BJ (cell line): Measurements from ENCODE around the gene DDRGK1. TPM values are rescaled to one million over a fixed set of nuclear protein-coding genes. Genes with fewer than 3 reads are reported as not detected.
A peak's percentile ranks its signal among the peaks of the same experiment; 100 is the strongest.

Source experiments
- CTCF ChIA-PET: fragments of 350-600 bp; formaldehyde crosslinking; extraction: SDS; loops from one replicate; lab custom pipeline; 2021; ENCODE audit warnings: antibody characterized with exemption, inconsistent platforms; lab: Yijun Ruan, JAX
- POLR2A ChIA-PET: fragments of 300-600 bp; sonication (Branson Sonifier 250); formaldehyde crosslinking; extraction: SDS; loops from one replicate; lab custom pipeline; 2021; ENCODE audit warnings: antibody characterized with exemption; lab: Charles Lee
- DNase-seq: peaks from one replicate; pipeline ENCODE4 v3.0.0-alpha.2; 2011; ENCODE audit warnings: low read depth
- H3K27me3 ChIP-seq: 2 replicates; pipeline ENCODE4 v1.6.0; 2011; ENCODE audit warnings: low read length; ENCODE audit not compliant: control insufficient read depth, insufficient read depth
- H3K36me3 ChIP-seq: 2 replicates; pipeline ENCODE4 v1.5.1; 2011; ENCODE audit warnings: low read length; ENCODE audit not compliant: control insufficient read depth, insufficient read depth
- H3K4me3 ChIP-seq: 2 replicates; pipeline ENCODE4 v1.5.1; 2011; ENCODE audit warnings: low read depth, mild to moderate bottlenecking, control low read depth, low read length
- CTCF ChIP-seq: IDR thresholded peaks from 2 replicates; pipeline ENCODE4 v1.5.1; 2011; ENCODE audit warnings: low read depth, mild to moderate bottlenecking, control low read depth, inconsistent platforms, low read length, moderate library complexity; ENCODE audit not compliant: insufficient read depth
- polyA plus RNA-seq: library from polyadenylated mRNA; depleted of rRNA; stranded (reverse); fragments of >200 nt; gene quantifications from 2 replicates; pipeline ENCODE4 v1.2.3, GENCODE V29; 2011

The DDRGK1 gene
- polyA plus RNA-seq, 1 experiment = 34.9 TPM

GRCh38 chr20:3248167-3248992, 43.9 kb upstream of the DDRGK1 start:
- peaks cover 11% of the 10 kb centered on the region for H3K36me3 ChIP-seq
- H3K4me3 ChIP-seq = peak overlapping the region; percentile 7
- no peak for DNase-seq
- TF ChIP-seq CTCF = 0 out of 2 replicates have a peak, but pooled peaks have one; percentile 6
- H3K27me3 ChIP-seq = no peaks in the 10 kb centered on the region; the same call in 1 of the 2 replicates
- CTCF ChIA-PET = interaction anchor here (1.0 to 2.4 kb wide), 3 partner anchors 9 to 55 kb away, joined by 3 to 10 read pairs (median 4); partner anchors contain the start of gene SLC4A11
- POLR2A ChIA-PET = no interaction called here

GRCh38 chr20:3247638-3248037, 43.2 kb upstream of the DDRGK1 start:
- DNase-seq = no peak
- peaks cover 8% of the 10 kb centered on the region for H3K36me3 ChIP-seq
- POLR2A ChIA-PET = interaction anchor here (0.6 kb wide), 2 partner anchors 61 to 430 kb away, joined by 3 to 6 read pairs; no protein-coding TSS in a partner anchor
- no peak for TF ChIP-seq CTCF
- no peak overlapping the region for H3K4me3 ChIP-seq
- no peaks in the 10 kb centered on the region; the same call in 1 of the 2 replicates for H3K27me3 ChIP-seq
- CTCF ChIA-PET = interaction anchor here (1.6 to 2.4 kb wide), 2 partner anchors 8 to 29 kb away, joined by 3 to 10 read pairs; partner anchors contain the start of gene SLC4A11

GRCh38 chr20:3246682-3247081, 42.2 kb upstream of the DDRGK1 start:
- Histone ChIP-seq H3K4me3 (no peak overlapping the region), H3K27me3 (no peaks in the 10 kb centered on the region; the same call in 1 of the 2 replicates), H3K36me3 (peaks cover 2% of the 10 kb centered on the region)
- TF ChIP-seq CTCF = no peak
- no peak for DNase-seq
- ChIA-PET CTCF (no interaction called here), POLR2A (interaction anchor here (0.6 kb wide), 1 partner anchor 8 kb away, joined by 6 read pairs; the partner anchor contains the start of gene SLC4A11)

- ChIA-PET CTCF (interaction anchor here (0.6 kb wide), 1 partner anchor 279 kb away, joined by 4 read pairs; no protein-coding TSS in a partner anchor), POLR2A (no interaction called here)
- no peak for DNase-seq
- Histone ChIP-seq H3K27me3 (no peaks in the 10 kb centered on the region; the same call in 1 of the 2 replicates), H3K36me3 (no peaks in the 10 kb centered on the region; the same call in 1 of the 2 replicates), H3K4me3 (no peak overlapping the region)
- no peak for TF ChIP-seq CTCF
These were observed 41.2 kb upstream of the DDRGK1 start for GRCh38 chr20:3245711-3246110.

GRCh38 chr20:3245156-3245555, 40.7 kb upstream of the DDRGK1 start:
- ChIA-PET POLR2A (interaction anchor here (0.6 kb wide), 1 partner anchor 225 kb away, joined by 5 read pairs; no protein-coding TSS in a partner anchor), CTCF (interaction anchor here (0.6 kb wide), 1 partner anchor 279 kb away, joined by 4 read pairs; no protein-coding TSS in a partner anchor)
- no peak for TF ChIP-seq CTCF
- Histone ChIP-seq H3K4me3 (no peak overlapping the region), H3K27me3 (no peaks in the 10 kb centered on the region; the same call in 1 of the 2 replicates), H3K36me3 (no peaks in the 10 kb centered on the region; the same call in 1 of the 2 replicates)
- DNase-seq = no peak
